HepG2 (cell line): ENCODE data around the gene COL4A6. TPM values are rescaled to one million over a fixed set of nuclear protein-coding genes. Genes with fewer than 3 reads are reported as not detected.

Experiments used
- ATAC-seq: fragments of 200-7000 bp; cut with Tn5 transposase; 3 replicates; pipeline ENCODE4 v1.9.1; 2020; ENCODE audit warnings: mild to moderate bottlenecking, moderate library complexity
- BruUV-seq: library from RNA; stranded (reverse); fragments of 400-500 nt; replicated peaks from 2 replicates; lab custom pipeline; 2021; lab: Mats Ljungman, UMichigan
- CTCF ChIA-PET: fragments of 300-600 bp; formaldehyde crosslinking; extraction: SDS; loops from one replicate; lab custom pipeline; 2021; ENCODE audit warnings: low total read pairs, inconsistent platforms, low intra/inter-chr PET ratio; lab: Yijun Ruan, JAX
- POLR2A ChIA-PET: fragments of 350-600 bp; sonication (Branson Sonifier 250); formaldehyde crosslinking; loops from one replicate; lab custom pipeline; 2020; ENCODE audit warnings: antibody characterized with exemption, inconsistent platforms; lab: Yijun Ruan, JAX
- DNase-seq: peaks from one replicate; pipeline ENCODE4 v3.0.0-alpha.2; 2015; ENCODE audit warnings: low spot score
- FAIRE-seq: peaks from 3 replicates; lab custom pipeline; 2011; peaks lifted over from hg19 to GRCh38; lab: Jason Lieb, UNC
- H2AFZ ChIP-seq: one replicate; pipeline ENCODE4 v1.6.1; 2011; ENCODE audit warnings: low read length, inconsistent platforms
- H3K27ac ChIP-seq: fragments of 300-600 bp; 3 replicates; pipeline ENCODE4 v1.8.0; 2011; ENCODE audit warnings: mixed run types, mild to moderate bottlenecking, mixed read lengths, low read length, inconsistent platforms; ENCODE audit not compliant: insufficient read depth; ENCODE audit errors: extremely low read length
- H3K27me3 ChIP-seq, 2 experiments: fragments of 200-600 bp in 1 of 2; 2 replicates in 1 of 2; 3 replicates in 1 of 2; pipeline versions ENCODE4 v1.6.0 to v1.8.0; 2011; ENCODE audit warnings: low read length in 2 of 2, mild to moderate bottlenecking in 2 of 2, moderate library complexity in 2 of 2, inconsistent platforms in 1 of 2; ENCODE audit not compliant: insufficient read depth in 2 of 2, control insufficient read depth in 1 of 2
- H3K36me3 ChIP-seq, 2 experiments: fragments of 200-600 bp in 1 of 2; replicated peaks in 1 of 2; 2 replicates in 1 of 2; 3 replicates in 1 of 2; pipeline versions ENCODE4 v1.5.1 to v1.8.0; 2011; ENCODE audit warnings: low read length in 2 of 2, inconsistent platforms in 1 of 2; ENCODE audit not compliant: insufficient read depth in 2 of 2, control insufficient read depth in 1 of 2
- H3K4me1 ChIP-seq: 2 replicates; pipeline ENCODE4 v1.5.1; 2012; ENCODE audit warnings: low read length, inconsistent platforms; ENCODE audit not compliant: insufficient read depth
- H3K4me2 ChIP-seq: 2 replicates; pipeline ENCODE4 v1.6.0; 2011; ENCODE audit warnings: low read depth, low read length, inconsistent platforms
- H3K4me3 ChIP-seq, 3 experiments: fragments of 200-600 bp in 1 of 3; sonication (generic), shearing (Covaris generic) in 1 of 3; replicated peaks in 1 of 3; 2 replicates each; pipeline ENCODE4 v1.5.1; 2011 to 2016; ENCODE audit warnings: low read length in 3 of 3, inconsistent platforms in 2 of 3, low read depth in 2 of 3, mild to moderate bottlenecking in 2 of 3, control low read depth in 1 of 3, mixed read lengths in 1 of 3; ENCODE audit not compliant: insufficient read depth in 1 of 3
- H3K79me2 ChIP-seq: one replicate; pipeline ENCODE4 v1.6.1; 2011; ENCODE audit warnings: low read length, inconsistent platforms; ENCODE audit not compliant: insufficient read depth
- H3K9ac ChIP-seq: 2 replicates; pipeline ENCODE4 v1.6.0; 2011; ENCODE audit warnings: mild to moderate bottlenecking, low read depth, low read length, inconsistent platforms; ENCODE audit not compliant: insufficient read depth
- H3K9me3 ChIP-seq: 2 replicates; pipeline ENCODE4 v1.5.1; 2012; ENCODE audit warnings: mild to moderate bottlenecking, low read length
- H4K20me1 ChIP-seq: 2 replicates; pipeline ENCODE4 v1.6.0; 2011; ENCODE audit warnings: inconsistent platforms, mild to moderate bottlenecking, low read length, moderate library complexity; ENCODE audit not compliant: insufficient read depth
- GPN1 ChIP-seq: sonication (generic); formaldehyde crosslinking; IDR thresholded peaks from 2 replicates; pipeline ENCODE4 v1.5.1; 2020; ENCODE audit warnings: missing genetic modification reagents, borderline replicate concordance
- KLF11 ChIP-seq: IDR thresholded peaks from 2 replicates; pipeline ENCODE4 v1.6.1; 2016; ENCODE audit warnings: missing compliant biosample characterization
- NCOA2 ChIP-seq: sonication (generic); formaldehyde crosslinking; IDR thresholded peaks from 2 replicates; pipeline ENCODE4 v1.8.0; 2022; ENCODE audit warnings: inconsistent platforms
- NFE2L2 ChIP-seq: fragments of 150-350 bp; IDR thresholded peaks from 2 replicates; pipeline ENCODE4 v1.6.1; 2014; ENCODE audit warnings: low read length
- RARA ChIP-seq: IDR thresholded peaks from 2 replicates; pipeline ENCODE4 v1.6.1; 2016; ENCODE audit warnings: missing genetic modification reagents, missing compliant biosample characterization
- RBM39 ChIP-seq: fragments of 200-400 bp; formaldehyde crosslinking; IDR thresholded peaks from one replicate; pipeline ENCODE4 v1.6.1; 2018; ENCODE audit warnings: antibody characterized with exemption, mild to moderate bottlenecking, low read depth, low read length; ENCODE audit not compliant: poor library complexity, severe bottlenecking
- TBP ChIP-seq: sonication (generic); formaldehyde crosslinking; IDR thresholded peaks from 2 replicates; pipeline ENCODE4 v1.5.0; 2020; ENCODE audit warnings: missing genetic modification reagents
- ZMYM4 ChIP-seq: sonication (generic); formaldehyde crosslinking; IDR thresholded peaks from 2 replicates; pipeline ENCODE4 v1.8.1; 2023; ENCODE audit warnings: mild to moderate bottlenecking, missing genetic modification reagents
- ZNF329 ChIP-seq: sonication (generic); formaldehyde crosslinking; IDR thresholded peaks from 2 replicates; pipeline ENCODE4 v1.9.0; 2021; ENCODE audit warnings: low read depth, mild to moderate bottlenecking, missing genetic modification reagents
- ZNF44 ChIP-seq: sonication (generic); formaldehyde crosslinking; IDR thresholded peaks from 2 replicates; pipeline ENCODE4 v1.5.1; 2020; ENCODE audit warnings: mild to moderate bottlenecking, missing genetic modification reagents
- ZNF570 ChIP-seq: sonication (generic); formaldehyde crosslinking; IDR thresholded peaks from 2 replicates; pipeline ENCODE4 v1.4.0; 2020; ENCODE audit warnings: mild to moderate bottlenecking, missing genetic modification reagents, borderline replicate concordance
- ZNF607 ChIP-seq: sonication (generic); formaldehyde crosslinking; IDR thresholded peaks from 2 replicates; pipeline ENCODE4 v1.5.1; 2020; ENCODE audit warnings: missing genetic modification reagents, mild to moderate bottlenecking, borderline replicate concordance
- ZNF672 ChIP-seq: sonication (generic); formaldehyde crosslinking; IDR thresholded peaks from 2 replicates; pipeline ENCODE4 v1.8.1; 2022; ENCODE audit warnings: missing genetic modification reagents
- WGBS: methylation state at CpG from one replicate; pipeline ENCODE4 v1.1.6; 2017; ENCODE audit warnings: low lambda C conversion rate; 5-methylcytosine and 5-hydroxymethylcytosine counted together
- in situ Hi-C: cut with HindIII; loops from 2 replicates; pipeline ENCODE4 v1.10.0; 2017; ENCODE audit warnings: low pct_unique_long_range_greater_than_20kb; ENCODE audit not compliant: extremely low pct_ligation_motif_present
- intact Hi-C: fragments of 100-400 bp; cut with micrococcal nuclease; formaldehyde crosslinking; loops from one replicate; pipeline ENCODE4 v1.10.0; 2022; ENCODE audit not compliant: unreplicated experiment
- polyA plus RNA-seq, 8 experiments: library from polyadenylated mRNA; depleted of rRNA in 3 of 8; stranded (reverse) in 7 of 8; unstranded in 1 of 8; fragments of >200 nt; fragmentation: Illumina TruSeq in 4 of 8; extraction: Trizol in 4 of 8; gene quantifications; 2 replicates each; pipeline versions ENCODE4 v1.2.1 to v1.2.3, GENCODE V29; 2011 to 2016; ENCODE audit warnings: low read depth in 4 of 8, missing spikeins in 1 of 8, mixed read lengths in 1 of 8; ENCODE audit not compliant: insufficient read depth in 1 of 8
- total RNA-seq, 5 experiments: library from RNA; depleted of rRNA; stranded (reverse); fragments of >200 nt; fragmentation: Illumina TruSeq; extraction: Trizol; gene quantifications; 2 replicates each; pipeline ENCODE4 v1.2.3, GENCODE V29; 2016; ENCODE audit warnings: low read depth in 1 of 5
- TF ChIP-seq, protein P1 (sequence below): sonication (generic); formaldehyde crosslinking; IDR thresholded peaks from 2 replicates; pipeline ENCODE4 v1.5.0; 2020; ENCODE audit warnings: mild to moderate bottlenecking, low read depth, missing genetic modification reagents, borderline replicate concordance
- TF ChIP-seq, protein P2 (sequence below): sonication (generic); formaldehyde crosslinking; IDR thresholded peaks from 2 replicates; pipeline ENCODE4 v1.8.1; 2023; ENCODE audit warnings: mild to moderate bottlenecking, missing genetic modification reagents, borderline replicate concordance

Gene COL4A6
- total and polyA plus RNA-seq, 2 of the 13 experiments (the other 11 are each of a cell fraction or from before 2014, with no cell fraction given): 4.5 to 8.2 TPM

DNA sequence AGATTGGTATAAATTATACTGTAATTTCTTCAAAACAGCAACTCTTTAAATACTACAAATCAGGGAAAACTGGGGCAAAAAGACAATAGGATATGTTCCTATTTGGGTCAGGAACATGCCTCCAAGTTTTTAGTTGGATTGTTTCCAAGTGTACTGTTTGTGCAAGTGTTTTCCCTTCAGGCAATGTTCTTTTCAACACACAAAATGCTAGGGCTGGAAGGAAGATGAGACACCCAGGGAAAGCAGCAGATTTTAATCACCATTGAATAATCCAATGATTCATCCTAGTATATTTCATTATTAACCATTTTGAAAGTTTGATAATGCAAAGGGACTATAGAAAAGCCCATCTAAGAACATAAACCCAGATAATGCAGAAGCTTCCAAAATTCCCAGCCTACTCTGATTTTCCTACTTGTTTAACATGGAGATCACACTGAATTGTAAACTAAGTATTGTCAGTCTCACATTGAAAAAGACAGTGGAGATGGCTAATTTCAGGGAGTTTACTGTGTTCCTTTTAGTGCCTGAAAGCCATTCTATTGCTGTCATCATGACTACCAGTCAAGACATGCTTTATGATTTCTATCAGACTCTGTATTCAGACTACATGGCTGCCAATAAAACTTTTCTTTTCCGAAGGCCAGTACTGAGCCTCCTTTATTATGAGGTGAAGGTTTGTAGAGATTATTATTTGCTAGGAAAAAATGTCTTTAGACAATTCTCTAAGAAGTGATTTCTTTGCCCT, 38.6 kb downstream of the COL4A6 start:
- intact Hi-C loops (no loop called here), in situ Hi-C loops (no loop called here)
- Histone ChIP-seq H4K20me1 (no peaks in the 10 kb centered on the region), H3K9ac (no peak overlapping the region), H3K4me2 (no peak overlapping the region), H3K79me2 (no peaks in the 10 kb centered on the region), H3K9me3 (no peaks in the 10 kb centered on the region), H3K4me1 (peaks cover 10% of the 10 kb centered on the region), H3K27ac (no peak overlapping the region), H3K4me3 (no peak overlapping the region), H2AFZ (no peak overlapping the region), H3K27me3 (no peaks in the 10 kb centered on the region), H3K36me3 (no peaks in the 10 kb centered on the region)
- POLR2A ChIA-PET: no interaction called here
- no peak for TF ChIP-seq RBM39
- no peak for TF ChIP-seq ZNF44 (CRISPR knock-in tag)
- no peak for TF ChIP-seq NCOA2 (CRISPR knock-in tag)
- TF ChIP-seq ZNF672 (CRISPR knock-in tag): no peak
- TF ChIP-seq KLF11 (CRISPR knock-in tag): no peak
- TF ChIP-seq GPN1 (CRISPR knock-in tag): no peak
- no peak for FAIRE-seq
- CTCF ChIA-PET: no interaction called here
- 87% methylated on average over 1 of the region's 1 CpG for WGBS
- BruUV-seq: no TSS peak
- no peak for DNase-seq
- no peak for ATAC-seq

DNA sequence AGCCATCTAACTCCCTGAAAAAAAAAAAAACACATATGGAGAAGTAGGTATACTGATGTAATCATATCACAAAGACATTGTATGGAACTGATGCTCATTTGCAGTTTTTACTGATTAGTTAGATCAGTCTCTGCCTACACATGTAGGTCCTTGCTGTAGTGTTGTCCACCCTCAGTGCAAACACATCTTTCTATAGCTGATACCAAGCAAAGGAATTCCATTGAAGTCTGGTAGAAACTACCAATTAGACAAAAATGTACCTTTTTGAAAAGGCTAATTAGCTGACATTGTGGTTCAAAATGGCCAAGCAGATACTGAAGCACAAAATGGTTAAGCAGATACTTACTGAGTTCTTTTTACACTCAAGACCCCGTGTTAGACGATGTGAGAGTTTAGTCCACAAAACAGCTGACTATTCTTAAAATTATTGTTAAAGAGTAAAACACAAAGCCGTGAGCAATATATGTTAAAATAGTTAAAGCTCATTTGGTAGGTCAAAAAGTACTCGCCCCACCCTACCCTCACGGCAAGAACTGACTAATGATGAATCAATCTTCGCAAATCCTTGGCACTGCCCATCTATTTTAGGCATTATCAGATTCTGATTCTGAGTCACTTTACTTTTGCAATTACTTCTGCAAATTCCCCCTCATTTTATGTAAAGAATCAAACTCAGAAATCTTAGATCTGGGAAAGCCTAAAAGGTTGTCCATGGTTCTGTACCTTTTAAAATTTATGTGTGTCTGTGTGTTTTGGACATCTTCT, 40.4 kb downstream of the COL4A6 start:
- no peak for ATAC-seq
- Histone ChIP-seq H3K27ac (no peak overlapping the region), H3K4me2 (no peak overlapping the region), H3K79me2 (no peaks in the 10 kb centered on the region), H3K27me3 (no peaks in the 10 kb centered on the region), H3K9me3 (no peaks in the 10 kb centered on the region), H3K9ac (no peak overlapping the region), H3K36me3 (no peaks in the 10 kb centered on the region), H4K20me1 (no peaks in the 10 kb centered on the region), H3K4me3 (no peak overlapping the region), H3K4me1 (peaks cover 10% of the 10 kb centered on the region), H2AFZ (no peak overlapping the region)
- 94% methylated on average over 6 of the region's 6 CpGs for WGBS
- peak; percentile 56 for FAIRE-seq
- BruUV-seq: no TSS peak
- in situ Hi-C loops (no loop called here), intact Hi-C loops (no loop called here)
- CTCF ChIA-PET: no interaction called here
- DNase-seq: no peak
- no peak for TF ChIP-seq RARA (CRISPR knock-in tag)
- TF ChIP-seq, protein P1, sequence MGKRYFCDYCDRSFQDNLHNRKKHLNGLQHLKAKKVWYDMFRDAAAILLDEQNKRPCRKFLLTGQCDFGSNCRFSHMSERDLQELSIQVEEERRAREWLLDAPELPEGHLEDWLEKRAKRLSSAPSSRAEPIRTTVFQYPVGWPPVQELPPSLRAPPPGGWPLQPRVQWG: no peak
- TF ChIP-seq ZMYM4 (CRISPR knock-in tag): no peak
- no peak for TF ChIP-seq NFE2L2
- TF ChIP-seq TBP (CRISPR knock-in tag): no peak
- no peak for TF ChIP-seq ZNF570 (CRISPR knock-in tag)
- TF ChIP-seq, protein P2, sequence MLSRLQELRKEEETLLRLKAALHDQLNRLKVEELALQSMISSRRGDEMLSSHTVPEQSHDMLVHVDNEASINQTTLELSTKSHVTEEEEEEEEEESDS (CRISPR knock-in tag): no peak
- no peak for TF ChIP-seq ZNF329 (CRISPR knock-in tag)
- no peak for TF ChIP-seq ZNF607 (CRISPR knock-in tag)
- POLR2A ChIA-PET: no interaction called here
